Trophoblast cell (in vitro differentiated cells and primary cell): Measurements from ENCODE around the gene C1orf159.

Source experiments
- DNase-seq, 2 donors: peaks; one replicate each; pipeline ENCODE4 v3.0.0-alpha.2; 2016
- H2AFZ ChIP-seq: 2 replicates; pipeline ENCODE4 v1.6.1; 2013; ENCODE audit warnings: low read length, moderate library complexity, mild to moderate bottlenecking; ENCODE audit not compliant: insufficient read depth, poor library complexity
- H2AK5ac ChIP-seq: 2 replicates; pipeline ENCODE4 v1.6.1; 2013; ENCODE audit warnings: mild to moderate bottlenecking, low read length
- H2BK120ac ChIP-seq: 2 replicates; pipeline ENCODE4 v1.6.1; 2013; ENCODE audit warnings: low read length, mild to moderate bottlenecking, moderate library complexity; ENCODE audit not compliant: insufficient read depth, poor library complexity
- H2BK12ac ChIP-seq: 2 replicates; pipeline ENCODE4 v1.6.1; 2013; ENCODE audit warnings: mild to moderate bottlenecking, low read length, moderate library complexity
- H2BK5ac ChIP-seq: 2 replicates; pipeline ENCODE4 v1.6.1; 2013; ENCODE audit warnings: low read length, low read depth, moderate library complexity, mild to moderate bottlenecking; ENCODE audit not compliant: poor library complexity
- H3K14ac ChIP-seq: 2 replicates; pipeline ENCODE4 v1.6.1; 2013; ENCODE audit warnings: mild to moderate bottlenecking, low read length
- H3K18ac ChIP-seq: 2 replicates; pipeline ENCODE4 v1.6.1; 2013; ENCODE audit warnings: mild to moderate bottlenecking, low read length
- H3K23ac ChIP-seq: 2 replicates; pipeline ENCODE4 v1.6.1; 2013; ENCODE audit warnings: low read length
- H3K27ac ChIP-seq: 2 replicates; pipeline ENCODE4 v1.5.1; 2013; ENCODE audit warnings: low read depth, mild to moderate bottlenecking, inconsistent platforms, low read length, moderate library complexity
- H3K27me3 ChIP-seq: 2 replicates; pipeline ENCODE4 v1.6.1; 2013; ENCODE audit warnings: inconsistent platforms, mild to moderate bottlenecking, low read length, moderate library complexity; ENCODE audit not compliant: insufficient read depth
- H3K36me3 ChIP-seq, 2 experiments: 1 replicate in 1 of 2; 2 replicates in 1 of 2; pipeline ENCODE4 v1.6.1; 2013; ENCODE audit warnings: low read length in 2 of 2, mild to moderate bottlenecking in 2 of 2, moderate library complexity in 1 of 2; ENCODE audit not compliant: insufficient read depth in 2 of 2, control insufficient read depth in 1 of 2
- H3K4ac ChIP-seq: 2 replicates; pipeline ENCODE4 v1.6.1; 2013; ENCODE audit warnings: low read depth, mild to moderate bottlenecking, low read length, moderate library complexity
- H3K4me1 ChIP-seq, 2 experiments: 1 replicate in 1 of 2; 2 replicates in 1 of 2; pipeline ENCODE4 v1.6.1; 2013; ENCODE audit warnings: low read length in 2 of 2, mild to moderate bottlenecking in 2 of 2, moderate library complexity in 1 of 2; ENCODE audit not compliant: insufficient read depth in 2 of 2, control insufficient read depth in 1 of 2
- H3K4me2 ChIP-seq: 2 replicates; pipeline ENCODE4 v1.6.1; 2013; ENCODE audit warnings: inconsistent platforms, mild to moderate bottlenecking, low read length, moderate library complexity
- H3K4me3 ChIP-seq: 2 replicates; pipeline ENCODE4 v1.5.1; 2013; ENCODE audit warnings: mild to moderate bottlenecking, low read depth, low read length, inconsistent platforms
- H3K79me1 ChIP-seq: one replicate; pipeline ENCODE4 v1.6.1; 2013; ENCODE audit warnings: low read length
- H3K79me2 ChIP-seq: 2 replicates; pipeline ENCODE4 v1.6.1; 2013; ENCODE audit warnings: low read length, mild to moderate bottlenecking; ENCODE audit not compliant: control insufficient read depth, insufficient read depth, poor library complexity
- H3K9ac ChIP-seq: 2 replicates; pipeline ENCODE4 v1.6.1; 2013; ENCODE audit warnings: mild to moderate bottlenecking, low read length
- H3K9me3 ChIP-seq: 2 replicates; pipeline ENCODE4 v1.6.1; 2013; ENCODE audit warnings: low read depth, mild to moderate bottlenecking, control low read depth, inconsistent platforms, low read length; ENCODE audit not compliant: insufficient read depth
- H4K12ac ChIP-seq: 2 replicates; pipeline ENCODE4 v1.6.1; 2013; ENCODE audit warnings: low read depth, mild to moderate bottlenecking, low read length, moderate library complexity
- H4K8ac ChIP-seq: 2 replicates; pipeline ENCODE4 v1.6.1; 2013; ENCODE audit warnings: low read depth, mild to moderate bottlenecking, low read length, moderate library complexity
- H4K91ac ChIP-seq: one replicate; pipeline ENCODE4 v1.6.1; 2013; ENCODE audit warnings: low read depth, mild to moderate bottlenecking, low read length, moderate library complexity
- WGBS: extraction: QIAGEN DNeasy Blood & Tissue Kit; methylation state at CpG from one replicate; pipeline ENCODE4 v1.1.7; 2013; ENCODE audit warnings: missing lambda C conversion rate; ENCODE audit not compliant: insufficient read length, insufficient coverage; ENCODE audit errors: extremely low coverage; 5-methylcytosine and 5-hydroxymethylcytosine counted together

The C1orf159 gene

DNA sequence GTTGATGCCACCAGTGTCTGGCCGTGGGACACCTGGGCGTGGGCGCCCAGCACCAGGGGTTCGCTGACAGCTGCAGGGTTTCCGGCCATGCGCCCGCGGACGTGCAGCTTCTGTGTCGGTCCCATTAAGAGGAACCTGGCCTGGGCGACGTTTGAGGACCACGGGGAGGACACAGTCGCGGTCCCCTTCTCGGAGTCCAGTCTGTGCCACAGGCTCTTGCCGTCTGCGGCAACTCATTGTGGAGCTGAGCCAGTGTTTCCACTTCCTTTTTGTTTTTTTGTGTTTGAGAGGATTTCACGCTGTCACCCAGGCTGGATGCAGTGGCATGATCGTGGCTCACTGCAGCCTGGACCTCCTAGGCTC lies 1.6 kb upstream of the C1orf159 start:
- Histone ChIP-seq H3K14ac (no peak overlapping the region), H2BK12ac (no peak overlapping the region), H3K4me3 (no peak overlapping the region), H3K79me2 (no peaks in the 10 kb centered on the region), H3K79me1 (peaks cover 4% of the 10 kb centered on the region), H2AFZ (no peak overlapping the region), H3K36me3 (peaks cover 9 to 10% of the 10 kb centered on the region in 2 experiments), H4K12ac (no peak overlapping the region), H3K18ac (no peak overlapping the region), H3K23ac (no peak overlapping the region), H3K4me1 (peaks cover 4 to 7% of the 10 kb centered on the region in 2 experiments), H4K8ac (no peak overlapping the region), H3K27me3 (no peaks in the 10 kb centered on the region), H3K9ac (no peak overlapping the region), H2BK120ac (no peak overlapping the region), H3K4me2 (no peak overlapping the region), H2AK5ac (no peak overlapping the region), H2BK5ac (no peak overlapping the region), H3K4ac (no peak overlapping the region), H3K9me3 (peaks cover 12% of the 10 kb centered on the region), H3K27ac (no peak overlapping the region), H4K91ac (no peak overlapping the region)
- no CpG with 5 or more reads among the region's 20 CpGs for WGBS
- DNase-seq, result no peak

DNA sequence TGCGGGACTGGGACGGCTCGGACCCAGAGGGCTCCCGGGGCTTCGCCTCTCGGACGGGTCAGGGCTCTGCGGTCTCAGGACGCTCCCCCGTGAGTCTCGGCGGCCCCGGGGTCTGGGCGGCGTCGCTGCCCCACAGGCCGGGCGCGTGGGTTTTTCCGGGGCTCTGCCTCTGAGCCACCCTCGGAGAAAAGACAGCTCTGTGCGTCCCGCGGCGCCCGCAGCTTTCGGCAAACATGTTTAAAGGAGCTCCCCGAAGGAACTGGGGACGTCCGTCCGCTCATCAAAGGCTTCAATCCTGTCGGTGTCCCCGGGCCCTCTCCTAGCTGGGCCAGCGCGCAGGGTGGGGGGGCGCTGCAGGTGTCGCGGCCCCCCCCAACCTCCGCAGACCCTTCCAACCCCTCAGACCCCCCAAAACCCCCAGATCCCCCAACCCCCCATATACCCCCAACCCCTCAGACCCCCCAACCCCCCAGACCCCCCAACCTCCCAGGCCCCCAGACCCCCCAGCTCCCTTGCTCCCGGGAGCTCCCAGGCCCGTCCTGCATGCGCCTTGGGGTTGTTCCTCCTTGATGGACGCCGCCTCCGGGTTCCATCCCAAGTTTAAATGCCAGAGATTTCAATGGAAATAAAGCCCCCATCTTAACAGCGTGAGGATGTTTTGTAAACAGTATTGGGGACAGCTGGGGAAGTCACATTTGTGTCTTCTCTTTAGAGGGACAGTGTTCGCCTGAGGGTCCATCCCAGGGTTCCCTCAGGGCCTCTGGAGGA lies 996 bp upstream of the C1orf159 start:
- peak overlapping the region; percentile 58 for H4K8ac ChIP-seq
- no peak overlapping the region for H3K23ac ChIP-seq
- H3K79me2 ChIP-seq, result no peaks in the 10 kb centered on the region
- H3K27me3 ChIP-seq, result no peaks in the 10 kb centered on the region
- H3K18ac ChIP-seq, result no peak overlapping the region
- H3K4me2 ChIP-seq, result peak overlapping the region; percentile 98
- no CpG with 5 or more reads among the region's 47 CpGs for WGBS
- no peak overlapping the region for H3K27ac ChIP-seq
- peaks cover 12 to 15% of the 10 kb centered on the region in 2 experiments for H3K36me3 ChIP-seq
- no peak overlapping the region for H2BK120ac ChIP-seq
- no peak overlapping the region for H4K12ac ChIP-seq
- H3K9ac ChIP-seq, result peak overlapping the region; percentile 57
- H2BK12ac ChIP-seq, result no peak overlapping the region
- peaks cover 2 to 4% of the 10 kb centered on the region in 2 experiments for H3K4me1 ChIP-seq
- no peak overlapping the region for H3K4ac ChIP-seq
- H3K14ac ChIP-seq, result peak overlapping the region; percentile 47
- DNase-seq, result peak; percentile 43 to 68
- no peak overlapping the region for H4K91ac ChIP-seq
- H2BK5ac ChIP-seq, result no peak overlapping the region
- peak overlapping the region; percentile 77 for H3K4me3 ChIP-seq
- H2AK5ac ChIP-seq, result no peak overlapping the region
- H3K9me3 ChIP-seq, result peaks cover 18% of the 10 kb centered on the region
- peaks cover 4% of the 10 kb centered on the region for H3K79me1 ChIP-seq
- H2AFZ ChIP-seq, result peak overlapping the region; percentile 86

DNA sequence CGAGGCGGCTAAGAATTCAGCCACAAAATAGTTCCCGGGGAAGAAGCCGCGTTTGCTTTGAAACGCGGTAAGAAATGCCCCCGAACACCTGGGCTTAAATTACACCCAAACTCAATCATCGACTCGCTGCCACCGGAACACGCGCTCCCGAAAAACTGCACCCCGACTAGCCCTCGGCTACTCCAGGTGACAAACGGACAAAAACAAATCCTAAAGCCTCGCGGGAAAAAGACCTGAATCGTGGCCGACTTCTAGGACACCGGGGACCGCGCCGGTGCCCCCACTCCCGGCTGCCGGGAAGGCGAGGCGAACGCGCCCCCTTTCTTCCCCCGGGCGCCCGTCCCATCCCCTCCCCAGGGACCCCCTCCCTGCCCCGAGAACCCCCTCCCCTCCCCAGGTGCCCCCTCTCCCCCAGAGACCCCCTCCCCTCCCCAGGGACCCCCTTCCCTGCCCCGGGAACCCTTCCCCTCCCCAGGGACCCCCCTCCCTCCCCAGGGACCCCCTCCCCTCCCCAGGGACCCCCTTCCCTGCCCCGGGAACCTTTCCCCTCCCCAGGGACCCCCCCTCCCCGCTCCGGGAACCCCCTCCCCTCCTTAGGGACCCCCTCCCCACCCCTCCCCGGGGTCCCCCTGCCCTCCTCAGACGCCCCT lies 628 bp downstream of the C1orf159 start:
- Histone ChIP-seq H2AFZ (no peak overlapping the region), H3K9ac (peak overlapping the region; percentile 4), H3K14ac (no peak overlapping the region), H3K27me3 (no peaks in the 10 kb centered on the region), H3K4me2 (peak overlapping the region; percentile 66), H2BK5ac (no peak overlapping the region), H4K91ac (peak overlapping the region; percentile 45), H3K36me3 (peaks cover 15 to 16% of the 10 kb centered on the region in 2 experiments), H2AK5ac (no peak overlapping the region), H3K27ac (no peak overlapping the region), H2BK12ac (no peak overlapping the region), H3K18ac (peak overlapping the region; percentile 37), H3K79me1 (peaks cover 4% of the 10 kb centered on the region), H2BK120ac (no peak overlapping the region), H3K79me2 (no peaks in the 10 kb centered on the region), H3K4me1 (peaks cover 2 to 4% of the 10 kb centered on the region in 2 experiments), H4K12ac (no peak overlapping the region), H3K4ac (no peak overlapping the region), H3K4me3 (peak overlapping the region; percentile 99), H4K8ac (no peak overlapping the region), H3K23ac (no peak overlapping the region), H3K9me3 (peaks cover 19% of the 10 kb centered on the region)
- DNase-seq, result no peak
- WGBS, result no CpG with 5 or more reads among the region's 41 CpGs

- Histone ChIP-seq H3K27me3 (no peaks in the 10 kb centered on the region), H3K79me2 (no peaks in the 10 kb centered on the region), H2BK12ac (no peak overlapping the region), H4K12ac (no peak overlapping the region), H3K18ac (no peak overlapping the region), H3K27ac (no peak overlapping the region), H2BK120ac (no peak overlapping the region), H3K79me1 (peaks cover 4% of the 10 kb centered on the region), H3K9ac (no peak overlapping the region), H3K4me2 (no peak overlapping the region), H2AK5ac (no peak overlapping the region), H3K9me3 (peaks cover 19% of the 10 kb centered on the region), H2AFZ (no peak overlapping the region), H3K4ac (no peak overlapping the region), H3K36me3 (peaks cover 15 to 16% of the 10 kb centered on the region in 2 experiments), H4K8ac (no peak overlapping the region), H4K91ac (no peak overlapping the region), H2BK5ac (no peak overlapping the region), H3K4me3 (peak overlapping the region; percentile 28), H3K14ac (no peak overlapping the region), H3K4me1 (peaks cover 6 to 9% of the 10 kb centered on the region in 2 experiments), H3K23ac (no peak overlapping the region)
- WGBS, result no CpG with 5 or more reads among the region's 13 CpGs
- no peak for DNase-seq
These were observed 1.5 kb downstream of the C1orf159 start for GRCh38 chr1:1114431-1114830.
